ENCODE data around the gene MYO5B. TPM values are rescaled to one million over a fixed set of nuclear protein-coding genes. Genes with fewer than 3 reads are reported as not detected.

The MYO5B gene
- total RNA-seq, 1 donor from 2014 or later: 1.5 TPM

GRCh38 chr18:50135903-50136302, 59.0 kb downstream of the MYO5B start:
- Mint-ChIP-seq H3K4me1 (ENCODE audit: unreplicated experiment) (peaks cover 28% of the 10 kb centered on the region), H3K9me3 (ENCODE audit: unreplicated experiment) (no peaks in the 10 kb centered on the region), H3K27ac (ENCODE audit: unreplicated experiment) (no peak overlapping the region), H3K36me3 (ENCODE audit: low read depth, unreplicated experiment) (no peaks in the 10 kb centered on the region), H3K4me3 (ENCODE audit: unreplicated experiment) (no peak overlapping the region), H3K27me3 (ENCODE audit: unreplicated experiment) (peaks cover 1% of the 10 kb centered on the region)
- DNase-seq (ENCODE audit: low spot score): no peak
- TF ChIP-seq CTCF (IDR thresholded peaks at IDR 0.05; ENCODE audit: unreplicated experiment): no peak

- Mint-ChIP-seq H3K4me1 (ENCODE audit: unreplicated experiment) (peaks cover 45% of the 10 kb centered on the region), H3K27ac (ENCODE audit: unreplicated experiment) (no peak overlapping the region), H3K27me3 (ENCODE audit: unreplicated experiment) (peaks cover 1% of the 10 kb centered on the region), H3K9me3 (ENCODE audit: unreplicated experiment) (no peaks in the 10 kb centered on the region), H3K4me3 (ENCODE audit: unreplicated experiment) (no peak overlapping the region), H3K36me3 (ENCODE audit: low read depth, unreplicated experiment) (no peaks in the 10 kb centered on the region)
- no peak for DNase-seq (ENCODE audit: low spot score)
- no peak for TF ChIP-seq CTCF (IDR thresholded peaks at IDR 0.05; ENCODE audit: unreplicated experiment)
These were observed 61.4 kb downstream of the MYO5B start for GRCh38 chr18:50133526-50133925.

- TF ChIP-seq CTCF (IDR thresholded peaks at IDR 0.05; ENCODE audit: unreplicated experiment): no peak
- DNase-seq (ENCODE audit: low spot score): no peak
- Mint-ChIP-seq H3K27ac (ENCODE audit: unreplicated experiment) (no peak overlapping the region), H3K36me3 (ENCODE audit: low read depth, unreplicated experiment) (no peaks in the 10 kb centered on the region), H3K9me3 (ENCODE audit: unreplicated experiment) (no peaks in the 10 kb centered on the region), H3K4me1 (ENCODE audit: unreplicated experiment) (peaks cover 40% of the 10 kb centered on the region), H3K4me3 (ENCODE audit: unreplicated experiment) (no peak overlapping the region), H3K27me3 (ENCODE audit: unreplicated experiment) (peaks cover 1% of the 10 kb centered on the region)
These were observed 63.4 kb downstream of the MYO5B start for GRCh38 chr18:50131591-50131990.

- no peak for DNase-seq (ENCODE audit: low spot score)
- peaks cover 2% of the 10 kb centered on the region for H3K27me3 Mint-ChIP-seq (ENCODE audit: unreplicated experiment)
- no peak overlapping the region for H3K4me3 Mint-ChIP-seq (ENCODE audit: unreplicated experiment)
- TF ChIP-seq CTCF (IDR thresholded peaks at IDR 0.05; ENCODE audit: unreplicated experiment): no peak
- no peaks in the 10 kb centered on the region for H3K9me3 Mint-ChIP-seq (ENCODE audit: unreplicated experiment)
- no peaks in the 10 kb centered on the region for H3K36me3 Mint-ChIP-seq (ENCODE audit: low read depth, unreplicated experiment)
- no peak overlapping the region for H3K27ac Mint-ChIP-seq (ENCODE audit: unreplicated experiment)
- peaks cover 40% of the 10 kb centered on the region for H3K4me1 Mint-ChIP-seq (ENCODE audit: unreplicated experiment)
These were observed 66.3 kb downstream of the MYO5B start for GRCh38 chr18:50128506-50129271.

GRCh38 chr18:50127516-50128210, 67.3 kb downstream of the MYO5B start:
- peaks cover 34% of the 10 kb centered on the region for H3K4me1 Mint-ChIP-seq (ENCODE audit: unreplicated experiment)
- H3K27ac Mint-ChIP-seq (ENCODE audit: unreplicated experiment): no peak overlapping the region
- no peaks in the 10 kb centered on the region for H3K36me3 Mint-ChIP-seq (ENCODE audit: low read depth, unreplicated experiment)
- DNase-seq (ENCODE audit: low spot score): no peak
- H3K4me3 Mint-ChIP-seq (ENCODE audit: unreplicated experiment): no peak overlapping the region
- H3K9me3 Mint-ChIP-seq (ENCODE audit: unreplicated experiment): no peaks in the 10 kb centered on the region
- no peak for TF ChIP-seq CTCF (IDR thresholded peaks at IDR 0.05; ENCODE audit: unreplicated experiment)
- peaks cover 2% of the 10 kb centered on the region for H3K27me3 Mint-ChIP-seq (ENCODE audit: unreplicated experiment)
